K562 (cell line): ENCODE data around the gene CALM3. TPM values are rescaled to one million over a fixed set of nuclear protein-coding genes. Genes with fewer than 3 reads are reported as not detected.
A peak's percentile ranks its signal among the peaks of the same experiment; 100 is the strongest.

Source experiments
- CBX3 ChIP-seq, 2 experiments: IDR thresholded peaks; 1 replicate in 1 of 2; 2 replicates in 1 of 2; pipeline ENCODE4 v1.6.1; 2012; ENCODE audit warnings: inconsistent platforms in 2 of 2, low read length in 2 of 2, borderline replicate concordance in 1 of 2, control low read depth in 1 of 2
- CTBP1 ChIP-seq: fragments of 450-650 bp; IDR thresholded peaks from 2 replicates; pipeline ENCODE4 v1.6.1; 2016; ENCODE audit warnings: borderline replicate concordance
- DACH1 ChIP-seq: fragments of 450-650 bp; IDR thresholded peaks from 2 replicates; pipeline ENCODE4 v1.6.1; 2018; ENCODE audit not compliant: partially characterized antibody
- EGR1 ChIP-seq: fragments of 450-650 bp; conservative IDR thresholded peaks from 2 replicates; pipeline ENCODE4 v1.6.1; 2017; ENCODE audit warnings: mild to moderate bottlenecking
- ESRRA ChIP-seq: fragments of 450-650 bp; IDR thresholded peaks from 2 replicates; pipeline ENCODE4 v1.6.1; 2014; ENCODE audit warnings: low read depth, mild to moderate bottlenecking, moderate library complexity, borderline replicate concordance
- FOXP1 ChIP-seq: sonication (generic); formaldehyde crosslinking; IDR thresholded peaks from 2 replicates; pipeline ENCODE4 v1.8.0; 2022; ENCODE audit warnings: mild to moderate bottlenecking, missing genetic modification reagents
- KAT8 ChIP-seq: fragments of 450-650 bp; IDR thresholded peaks from 2 replicates; pipeline ENCODE4 v1.6.1; 2016; ENCODE audit warnings: low read depth, mild to moderate bottlenecking
- MNT ChIP-seq, 2 experiments: fragments of 450-650 bp; conservative IDR thresholded peaks; 2 replicates each; pipeline ENCODE4 v1.6.1; 2017; ENCODE audit warnings: mild to moderate bottlenecking in 2 of 2, moderate library complexity in 2 of 2
- RBM25 ChIP-seq: fragments of 200-400 bp; formaldehyde crosslinking; IDR thresholded peaks from 2 replicates; pipeline ENCODE4 v1.6.1; 2018; ENCODE audit warnings: low read length, low read depth, moderate library complexity; ENCODE audit not compliant: severe bottlenecking
- SMARCA5 ChIP-seq: fragments of 450-650 bp; IDR thresholded peaks from 2 replicates; pipeline ENCODE4 v1.6.1; 2016
- SPI1 ChIP-seq: IDR thresholded peaks from 2 replicates; pipeline ENCODE4 v1.6.1; 2011; ENCODE audit warnings: low read depth, low read length, control low read depth, borderline replicate concordance
- XRCC3 ChIP-seq: fragments of 450-650 bp; IDR thresholded peaks from 2 replicates; pipeline ENCODE4 v1.6.1; 2017; ENCODE audit warnings: mild to moderate bottlenecking, moderate library complexity
- ZBTB9 ChIP-seq: fragments of 450-650 bp; formaldehyde crosslinking; IDR thresholded peaks from 2 replicates; pipeline ENCODE4 v1.4.0; 2020; ENCODE audit warnings: mild to moderate bottlenecking, moderate library complexity
- polyA plus RNA-seq, 8 experiments: library from polyadenylated mRNA; depleted of rRNA in 4 of 8; stranded (reverse) in 5 of 8; unstranded in 3 of 8; fragments of >200 nt; fragmentation: Nextera tagmentation in 2 of 8; fragmentation: Illumina TruSeq in 1 of 8; extraction: Ambion mirVana in 2 of 8; extraction: Trizol in 1 of 8; gene quantifications; 2 replicates each; pipeline versions ENCODE4 v1.2.1 to v1.2.3, GENCODE V29; 2011 to 2014; ENCODE audit warnings: inconsistent platforms in 1 of 8, missing spikeins in 1 of 8
- total RNA-seq, 7 experiments: library from RNA; depleted of rRNA in 6 of 7; stranded (reverse); fragments of >200 nt in 6 of 7; fragmentation: Illumina TruSeq in 2 of 7; extraction: Trizol in 2 of 7; gene quantifications; 2 replicates each; pipeline versions ENCODE4 v1.2.1 to v1.2.3, GENCODE V29; 2011 to 2021; ENCODE audit warnings: low replicate concordance in 1 of 7
- TF ChIP-seq, protein P1 (sequence below), 2 experiments: IDR thresholded peaks; 2 replicates each; pipeline ENCODE4 v1.6.1; 2011; ENCODE audit warnings: borderline replicate concordance in 1 of 2, control low read depth in 1 of 2, low read depth in 1 of 2, low read length in 1 of 2, mild to moderate bottlenecking in 1 of 2, mixed read lengths in 1 of 2, moderate library complexity in 1 of 2; ENCODE audit not compliant: insufficient read depth in 1 of 2, insufficient read length in 1 of 2, poor library complexity in 1 of 2, severe bottlenecking in 1 of 2; ENCODE audit errors: extremely low read depth in 1 of 2
- TF ChIP-seq, protein P2 (sequence below), 3 experiments: fragments of 200-800 bp in 1 of 3; sonication (Bioruptor generic) in 1 of 3; sonication (generic) in 1 of 3; formaldehyde crosslinking in 1 of 3; IDR thresholded peaks; 2 replicates each; pipeline versions ENCODE4 v1.6.1 to v1.8.0; 2016 to 2022; ENCODE audit warnings: mild to moderate bottlenecking in 2 of 3, missing compliant biosample characterization in 2 of 3, missing genetic modification characterization in 2 of 3, missing genetic modification reagents in 1 of 3

Gene CALM3
- total and polyA plus RNA-seq, 9 of the 15 experiments (the other 6 are each of a cell fraction or from before 2014, with no cell fraction given) = 34.6 to 350 (median 156) TPM

DNA sequence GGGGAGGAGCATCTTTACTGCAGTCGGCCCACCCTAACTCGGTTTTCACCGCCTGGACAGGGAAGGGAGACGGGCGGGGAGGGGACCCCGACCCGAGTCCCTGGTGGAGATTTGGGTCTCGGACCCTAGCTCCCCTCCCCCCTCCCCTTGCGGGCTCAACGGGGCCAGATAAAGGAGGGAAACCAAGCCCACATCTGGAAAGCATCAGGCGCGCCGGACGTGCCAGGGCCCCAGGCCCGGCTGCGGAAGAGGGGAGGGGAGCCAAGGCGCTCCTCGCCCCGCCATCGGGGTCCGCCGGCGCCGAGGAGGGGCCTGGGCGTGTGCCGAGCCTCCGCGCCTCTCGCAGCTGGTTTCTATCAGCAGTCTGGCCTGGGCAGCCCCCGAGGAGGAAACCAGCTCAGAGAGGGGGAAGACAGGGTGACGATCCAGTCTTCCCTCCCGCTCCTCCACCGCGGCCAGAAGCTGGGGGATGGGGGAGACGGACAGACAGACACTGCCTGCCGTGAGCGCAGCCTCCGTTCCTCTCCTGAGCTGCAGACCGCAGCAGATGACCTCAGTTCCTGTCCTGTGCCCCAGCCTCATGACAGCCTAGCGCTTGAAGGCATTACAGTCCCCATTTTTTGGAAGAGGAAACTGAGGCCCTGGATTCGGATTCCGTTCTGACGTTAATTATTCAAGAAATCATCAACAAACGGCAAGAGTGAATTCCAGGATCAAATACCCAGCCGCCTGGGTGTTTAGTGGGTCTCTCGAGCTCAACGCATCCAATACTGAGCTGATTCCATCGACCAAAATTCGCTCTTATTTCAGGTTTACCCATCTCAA is 38.4 kb downstream of the CALM3 start (continued):
- TF ChIP-seq MNT (conservative IDR thresholded peaks at IDR 0.05) (no peak), XRCC3 (no peak), RBM25 (peak; percentile 67), FOXP1 (CRISPR knock-in tag) (0 out of 2 replicates have a peak, but pooled peaks have one; percentile 17), SMARCA5 (peak; percentile 72; the same call in 1 of the 2 replicates), DACH1 (peak; percentile 30), EGR1 (no peak), CTBP1 (peak; percentile 27; the same call in 1 of the 2 replicates), ZBTB9 (CRISPR knock-in tag) (0 out of 2 replicates have a peak, but pooled peaks have one; percentile 40), ESRRA (peak; percentile 79; the same call in 1 of the 2 replicates), CBX3 (IDR thresholded peaks at IDR 0.05; ENCODE audit: borderline replicate concordance in 1 of 2, low read length in 2 of 2) (peak in 1 of 2 experiments; percentile 54; a peak in 1 of 3 replicates), SPI1 (0 out of 2 replicates have a peak, but pooled peaks have one; percentile 24), KAT8 (no peak)
- TF ChIP-seq, protein P1, sequence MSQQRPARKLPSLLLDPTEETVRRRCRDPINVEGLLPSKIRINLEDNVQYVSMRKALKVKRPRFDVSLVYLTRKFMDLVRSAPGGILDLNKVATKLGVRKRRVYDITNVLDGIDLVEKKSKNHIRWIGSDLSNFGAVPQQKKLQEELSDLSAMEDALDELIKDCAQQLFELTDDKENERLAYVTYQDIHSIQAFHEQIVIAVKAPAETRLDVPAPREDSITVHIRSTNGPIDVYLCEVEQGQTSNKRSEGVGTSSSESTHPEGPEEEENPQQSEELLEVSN (IDR thresholded peaks at IDR 0.05; ENCODE audit: borderline replicate concordance in 1 of 2, extremely low read depth in 1 of 2, insufficient read depth in 1 of 2, insufficient read length in 1 of 2, low read depth in 1 of 2, low read length in 1 of 2, poor library complexity in 1 of 2, severe bottlenecking in 1 of 2) = peak in 1 of 2 experiments; percentile 20
- TF ChIP-seq, protein P2, sequence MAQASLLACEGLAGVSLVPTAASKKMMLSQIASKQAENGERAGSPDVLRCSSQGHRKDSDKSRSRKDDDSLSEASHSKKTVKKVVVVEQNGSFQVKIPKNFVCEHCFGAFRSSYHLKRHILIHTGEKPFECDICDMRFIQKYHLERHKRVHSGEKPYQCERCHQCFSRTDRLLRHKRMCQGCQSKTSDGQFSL (CRISPR knock-in tag; IDR thresholded peaks at IDR 0.05) = 0 out of 2 replicates have a peak, but pooled peaks have one; percentile 47
- TF ChIP-seq, protein P2 (tag; IDR thresholded peaks at IDR 0.05) = no peak
